C4-2B (cell line): ENCODE data around the gene C9orf43.

Experiments
- ZFX ChIP-seq: fragments of 450-650 bp; IDR thresholded peaks from 2 replicates; pipeline ENCODE4 v1.6.1; 2017
- TF ChIP-seq, protein P1 (sequence below): fragments of 450-650 bp; conservative IDR thresholded peaks from 2 replicates; pipeline ENCODE4 v1.5.1; 2017; ENCODE audit warnings: mild to moderate bottlenecking

DNA sequence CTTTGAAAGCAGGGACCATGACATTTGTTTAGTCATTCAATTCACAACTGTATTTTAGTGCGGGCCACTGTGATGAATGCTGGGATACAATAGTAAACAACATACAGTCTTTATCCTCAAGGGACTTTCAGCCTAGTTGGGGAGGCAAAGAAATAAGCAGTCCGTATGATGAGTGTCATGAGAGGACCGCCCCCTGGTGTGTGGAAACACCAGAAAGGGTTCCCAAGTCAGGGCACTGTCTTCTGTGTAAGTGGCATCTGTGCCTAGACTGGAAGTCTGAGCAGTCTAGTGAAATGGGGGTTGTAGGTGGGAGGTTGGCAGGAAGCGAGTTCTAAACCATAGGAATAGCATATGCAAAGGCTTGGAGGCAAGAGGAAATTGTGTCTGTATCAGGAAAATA, 6.8 kb downstream of the C9orf43 start:
- TF ChIP-seq, protein P1, sequence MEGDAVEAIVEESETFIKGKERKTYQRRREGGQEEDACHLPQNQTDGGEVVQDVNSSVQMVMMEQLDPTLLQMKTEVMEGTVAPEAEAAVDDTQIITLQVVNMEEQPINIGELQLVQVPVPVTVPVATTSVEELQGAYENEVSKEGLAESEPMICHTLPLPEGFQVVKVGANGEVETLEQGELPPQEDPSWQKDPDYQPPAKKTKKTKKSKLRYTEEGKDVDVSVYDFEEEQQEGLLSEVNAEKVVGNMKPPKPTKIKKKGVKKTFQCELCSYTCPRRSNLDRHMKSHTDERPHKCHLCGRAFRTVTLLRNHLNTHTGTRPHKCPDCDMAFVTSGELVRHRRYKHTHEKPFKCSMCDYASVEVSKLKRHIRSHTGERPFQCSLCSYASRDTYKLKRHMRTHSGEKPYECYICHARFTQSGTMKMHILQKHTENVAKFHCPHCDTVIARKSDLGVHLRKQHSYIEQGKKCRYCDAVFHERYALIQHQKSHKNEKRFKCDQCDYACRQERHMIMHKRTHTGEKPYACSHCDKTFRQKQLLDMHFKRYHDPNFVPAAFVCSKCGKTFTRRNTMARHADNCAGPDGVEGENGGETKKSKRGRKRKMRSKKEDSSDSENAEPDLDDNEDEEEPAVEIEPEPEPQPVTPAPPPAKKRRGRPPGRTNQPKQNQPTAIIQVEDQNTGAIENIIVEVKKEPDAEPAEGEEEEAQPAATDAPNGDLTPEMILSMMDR: no peak
- TF ChIP-seq ZFX: no peak
